ENCODE data around the gene LYSMD3. TPM values are rescaled to one million over a fixed set of nuclear protein-coding genes. Genes with fewer than 3 reads are reported as not detected.
A peak's percentile ranks its signal among the peaks of the same experiment; 100 is the strongest.

LYSMD3 gene
- total RNA-seq, 1 donor from 2014 or later = 21.0 TPM

DNA sequence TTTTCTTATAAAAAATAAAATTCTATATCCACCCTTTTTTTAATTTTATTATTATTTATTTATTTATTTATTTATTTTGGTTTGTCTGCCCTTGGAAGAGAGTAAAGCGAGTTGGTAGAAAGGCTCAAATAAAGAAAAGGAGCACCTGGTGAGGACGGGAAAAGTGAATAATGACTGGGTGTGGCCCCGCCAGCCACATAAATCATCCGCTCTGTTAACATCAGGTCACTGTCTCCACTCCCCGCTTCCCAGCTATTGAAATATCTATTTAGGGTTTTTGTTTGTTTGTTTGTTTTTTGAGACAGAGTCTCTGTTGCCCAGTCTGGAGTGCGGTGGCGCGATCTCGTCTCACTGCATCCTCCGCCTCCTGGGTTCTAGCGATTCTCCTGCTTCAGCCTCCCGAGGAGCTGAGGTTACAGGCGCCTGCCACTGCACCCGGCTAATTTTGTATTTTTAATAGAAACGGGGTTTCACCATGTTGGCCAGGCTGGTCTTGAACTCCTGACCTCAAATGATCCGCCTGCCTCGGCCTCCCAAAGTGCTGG is 53.9 kb downstream of the LYSMD3 start:
- Mint-ChIP-seq H3K36me3 (no peaks in the 10 kb centered on the region), H3K27ac (no peak overlapping the region), H3K4me3 (peak overlapping the region; percentile 97), H3K4me1 (ENCODE audit: unreplicated experiment) (peaks cover 24% of the 10 kb centered on the region), H3K27me3 (peaks cover 3% of the 10 kb centered on the region), H3K9me3 (no peaks in the 10 kb centered on the region)
- DNase-seq (ENCODE audit: extremely low spot score, unreplicated experiment) = no peak
- TF ChIP-seq, protein P1, sequence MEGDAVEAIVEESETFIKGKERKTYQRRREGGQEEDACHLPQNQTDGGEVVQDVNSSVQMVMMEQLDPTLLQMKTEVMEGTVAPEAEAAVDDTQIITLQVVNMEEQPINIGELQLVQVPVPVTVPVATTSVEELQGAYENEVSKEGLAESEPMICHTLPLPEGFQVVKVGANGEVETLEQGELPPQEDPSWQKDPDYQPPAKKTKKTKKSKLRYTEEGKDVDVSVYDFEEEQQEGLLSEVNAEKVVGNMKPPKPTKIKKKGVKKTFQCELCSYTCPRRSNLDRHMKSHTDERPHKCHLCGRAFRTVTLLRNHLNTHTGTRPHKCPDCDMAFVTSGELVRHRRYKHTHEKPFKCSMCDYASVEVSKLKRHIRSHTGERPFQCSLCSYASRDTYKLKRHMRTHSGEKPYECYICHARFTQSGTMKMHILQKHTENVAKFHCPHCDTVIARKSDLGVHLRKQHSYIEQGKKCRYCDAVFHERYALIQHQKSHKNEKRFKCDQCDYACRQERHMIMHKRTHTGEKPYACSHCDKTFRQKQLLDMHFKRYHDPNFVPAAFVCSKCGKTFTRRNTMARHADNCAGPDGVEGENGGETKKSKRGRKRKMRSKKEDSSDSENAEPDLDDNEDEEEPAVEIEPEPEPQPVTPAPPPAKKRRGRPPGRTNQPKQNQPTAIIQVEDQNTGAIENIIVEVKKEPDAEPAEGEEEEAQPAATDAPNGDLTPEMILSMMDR (conservative IDR thresholded peaks at IDR 0.05) = no peak

DNA sequence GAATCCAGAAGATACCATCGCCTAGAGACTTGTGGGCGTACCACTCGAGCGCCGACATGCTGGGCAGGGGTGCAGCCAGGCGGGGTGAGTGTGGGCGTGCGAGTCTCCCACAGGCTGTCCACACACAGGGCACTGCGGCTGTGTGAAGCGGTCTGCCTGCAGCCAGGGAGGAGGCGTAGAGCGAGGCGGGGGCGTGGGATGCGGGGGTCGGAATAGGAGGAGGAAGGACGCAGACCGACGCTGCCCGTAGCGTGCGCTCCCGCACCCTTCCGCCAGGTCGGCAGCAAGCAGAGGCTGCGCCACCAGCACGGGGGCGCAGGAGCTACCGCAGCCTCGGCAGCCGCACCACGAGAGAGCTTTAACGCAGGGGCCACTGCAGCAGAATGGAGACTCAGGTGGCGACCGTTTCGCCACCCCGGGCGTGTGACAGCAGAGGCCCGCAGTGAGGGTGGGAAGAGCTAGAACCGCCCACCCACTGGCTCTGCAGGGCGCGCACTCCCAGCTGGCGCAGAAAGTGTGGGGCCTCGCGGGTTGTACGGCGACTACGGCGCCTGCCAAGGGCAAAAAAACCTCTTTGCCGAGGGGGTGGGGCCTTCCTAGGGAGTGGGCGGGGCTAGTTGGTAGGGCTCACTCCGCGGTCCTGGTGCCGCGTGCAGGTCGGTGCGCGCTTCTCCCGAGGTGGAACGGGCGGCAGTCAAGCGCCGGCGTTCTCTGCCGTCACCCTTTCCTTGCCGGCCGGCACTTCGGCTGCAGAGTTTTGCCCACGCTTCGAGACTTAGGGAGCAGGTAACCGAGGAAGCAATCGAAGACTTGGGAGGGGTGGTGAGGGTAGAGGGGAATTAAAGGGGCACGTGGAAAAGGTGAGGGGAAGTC is 54.9 kb downstream of the LYSMD3 start, which contains the start of the genes MBLAC2 and POLR3G:
Gene MBLAC2 (minus strand): TSS at position 537 of the 873 bp plus-strand sequence. CDS start 479 bp downstream, at position 58.
Gene POLR3G (plus strand): TSS at position 630 of the 873 bp plus-strand sequence. CDS start 10,704 bp downstream, outside the sequence.
- TF ChIP-seq, protein P1 (conservative IDR thresholded peaks at IDR 0.05) = peak; percentile 84
- Mint-ChIP-seq H3K36me3 (peaks cover 2% of the 10 kb centered on the region), H3K4me3 (peak within 1 kb of the TSS; percentile 97), H3K9me3 (no peaks in the 10 kb centered on the region), H3K27me3 (peaks cover 3% of the 10 kb centered on the region), H3K4me1 (ENCODE audit: unreplicated experiment) (peaks cover 24% of the 10 kb centered on the region), H3K27ac (peak within 1 kb of the TSS; percentile 88)
- peak; percentile 92 for DNase-seq (ENCODE audit: extremely low spot score, unreplicated experiment)

DNA sequence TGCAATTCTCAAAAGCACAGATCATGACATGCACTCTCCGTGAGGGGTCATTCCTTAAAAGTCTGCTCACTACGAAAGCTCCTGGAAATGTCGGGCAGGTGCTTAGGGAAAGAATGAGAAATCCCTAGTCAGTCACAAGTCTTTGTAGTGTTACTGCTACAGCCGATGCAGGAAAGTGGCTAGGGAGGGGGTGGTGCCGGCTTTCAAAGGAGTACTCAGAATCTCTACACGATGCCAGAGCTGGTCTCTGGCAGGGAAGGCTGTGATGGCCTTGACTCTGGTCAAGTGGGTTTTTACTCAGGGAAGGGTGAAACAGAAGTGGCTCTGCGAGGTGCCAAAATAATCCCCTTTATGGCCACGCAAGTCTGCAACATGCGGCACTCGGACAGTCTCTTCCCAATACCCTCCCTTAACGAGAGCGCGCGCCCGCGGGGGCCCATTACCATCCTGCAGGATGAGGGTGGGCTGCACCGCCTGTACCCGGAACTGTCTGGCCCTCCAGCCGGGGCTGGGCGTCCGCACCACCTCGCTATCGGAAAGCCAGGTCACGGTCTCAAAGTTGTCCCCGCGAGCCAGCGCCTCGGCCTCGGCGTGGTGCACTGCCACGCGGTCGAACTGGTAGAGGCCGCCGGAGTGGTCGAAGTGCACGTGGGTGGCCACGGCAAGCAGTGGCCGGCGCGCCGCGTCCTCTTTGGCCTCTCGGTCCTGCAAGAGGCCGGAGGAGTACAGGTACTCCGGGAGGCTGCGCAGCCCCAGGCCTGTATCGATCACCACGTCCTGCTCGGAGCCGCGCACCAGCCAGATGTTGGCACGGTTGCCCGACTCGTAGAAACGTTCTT is 55.8 kb downstream of the LYSMD3 start:
- Mint-ChIP-seq H3K4me1 (ENCODE audit: unreplicated experiment) (peaks cover 24% of the 10 kb centered on the region), H3K27ac (peak overlapping the region; percentile 88), H3K4me3 (peak overlapping the region; percentile 97), H3K9me3 (peaks cover 3% of the 10 kb centered on the region), H3K36me3 (peaks cover 10% of the 10 kb centered on the region), H3K27me3 (peaks cover 3% of the 10 kb centered on the region)
- TF ChIP-seq, protein P1 (conservative IDR thresholded peaks at IDR 0.05) = no peak
- peak; percentile 70 for DNase-seq (ENCODE audit: extremely low spot score, unreplicated experiment)

DNA sequence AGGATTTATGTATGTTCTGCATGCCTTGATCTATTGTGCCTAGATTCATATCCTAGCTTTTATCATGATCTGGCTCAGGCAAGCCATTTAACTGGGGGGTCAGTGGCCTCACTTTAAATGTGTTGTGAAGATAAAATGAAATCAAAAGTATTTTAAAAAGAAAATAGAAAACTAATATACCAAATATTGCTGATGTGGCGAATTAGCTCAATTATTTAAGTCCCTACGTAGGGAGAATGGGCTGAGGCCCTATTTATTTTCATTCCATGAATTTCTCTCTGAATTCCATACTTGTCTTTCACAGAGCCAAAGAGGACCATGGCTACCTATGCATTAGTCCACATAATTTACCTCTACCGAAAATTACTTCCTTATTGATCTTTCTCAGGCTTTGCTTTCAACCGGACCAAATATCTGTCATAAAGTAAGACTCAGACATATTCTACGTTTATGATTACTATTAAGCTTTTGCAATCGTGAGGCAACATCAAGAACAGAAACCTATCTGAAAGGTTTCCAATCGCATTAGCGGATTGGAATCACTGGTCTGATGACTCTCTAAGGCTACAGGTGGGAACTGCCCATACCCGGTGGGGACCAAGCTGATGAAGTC is 56.5 kb downstream of the LYSMD3 start:
- TF ChIP-seq, protein P1 (conservative IDR thresholded peaks at IDR 0.05) = no peak
- no peak for DNase-seq (ENCODE audit: extremely low spot score, unreplicated experiment)
- Mint-ChIP-seq H3K27ac (peak overlapping the region; percentile 78), H3K27me3 (peaks cover 3% of the 10 kb centered on the region), H3K9me3 (peaks cover 10% of the 10 kb centered on the region), H3K36me3 (peaks cover 17% of the 10 kb centered on the region), H3K4me1 (ENCODE audit: unreplicated experiment) (peaks cover 24% of the 10 kb centered on the region), H3K4me3 (peak overlapping the region; percentile 97)

Other genes starting within 250 kb of the LYSMD3 start
- gene CETN3, start 119.8 kb downstream of the LYSMD3 start, total RNA-seq (ENCODE audit: low replicate concordance) = 27.6 and 37.5 TPM in 2 replicates
- 3.9 and 6.2 TPM in 2 replicates for gene MBLAC2, start 54.8 kb downstream of the LYSMD3 start, total RNA-seq (ENCODE audit: low replicate concordance)
- gene POLR3G, start 54.7 kb downstream of the LYSMD3 start, total RNA-seq (ENCODE audit: low replicate concordance) = 1.1 and 2.4 TPM in 2 replicates
- 13.6 and 29.5 TPM in 2 replicates for gene ADGRV1, start 29.2 kb upstream of the LYSMD3 start, total RNA-seq (ENCODE audit: low replicate concordance)